WI38 (cell line): ENCODE measurements around the gene NUDT14.

Experiments used
- H3K4me3 ChIP-seq: 2 replicates; pipeline ENCODE4 v1.5.1; 2011; ENCODE audit warnings: low read depth, mild to moderate bottlenecking, control low read depth, low read length
- TF ChIP-seq, protein P1 (sequence below): IDR thresholded peaks from 2 replicates; pipeline ENCODE4 v1.5.1; 2012; ENCODE audit warnings: low read depth, mild to moderate bottlenecking, control low read depth, low read length

NUDT14 gene

GRCh38 chr14:105196265-105196960, 15.3 kb upstream of the NUDT14 start:
- H3K4me3 ChIP-seq, result no peak overlapping the region
- TF ChIP-seq, protein P1, sequence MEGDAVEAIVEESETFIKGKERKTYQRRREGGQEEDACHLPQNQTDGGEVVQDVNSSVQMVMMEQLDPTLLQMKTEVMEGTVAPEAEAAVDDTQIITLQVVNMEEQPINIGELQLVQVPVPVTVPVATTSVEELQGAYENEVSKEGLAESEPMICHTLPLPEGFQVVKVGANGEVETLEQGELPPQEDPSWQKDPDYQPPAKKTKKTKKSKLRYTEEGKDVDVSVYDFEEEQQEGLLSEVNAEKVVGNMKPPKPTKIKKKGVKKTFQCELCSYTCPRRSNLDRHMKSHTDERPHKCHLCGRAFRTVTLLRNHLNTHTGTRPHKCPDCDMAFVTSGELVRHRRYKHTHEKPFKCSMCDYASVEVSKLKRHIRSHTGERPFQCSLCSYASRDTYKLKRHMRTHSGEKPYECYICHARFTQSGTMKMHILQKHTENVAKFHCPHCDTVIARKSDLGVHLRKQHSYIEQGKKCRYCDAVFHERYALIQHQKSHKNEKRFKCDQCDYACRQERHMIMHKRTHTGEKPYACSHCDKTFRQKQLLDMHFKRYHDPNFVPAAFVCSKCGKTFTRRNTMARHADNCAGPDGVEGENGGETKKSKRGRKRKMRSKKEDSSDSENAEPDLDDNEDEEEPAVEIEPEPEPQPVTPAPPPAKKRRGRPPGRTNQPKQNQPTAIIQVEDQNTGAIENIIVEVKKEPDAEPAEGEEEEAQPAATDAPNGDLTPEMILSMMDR, result no peak

GRCh38 chr14:105195522-105196264, 14.6 kb upstream of the NUDT14 start:
- TF ChIP-seq, protein P1, result no peak
- no peak overlapping the region for H3K4me3 ChIP-seq

GRCh38 chr14:105195051-105195450, 13.9 kb upstream of the NUDT14 start:
- TF ChIP-seq, protein P1, result no peak
- no peak overlapping the region for H3K4me3 ChIP-seq

GRCh38 chr14:105193916-105194782, 13.0 kb upstream of the NUDT14 start:
- TF ChIP-seq, protein P1, result no peak
- H3K4me3 ChIP-seq, result no peak overlapping the region

- H3K4me3 ChIP-seq, result no peak overlapping the region
- TF ChIP-seq, protein P1, result no peak
Observed at GRCh38 chr14:105192866-105193731, 12.0 kb upstream of the NUDT14 start.

DNA sequence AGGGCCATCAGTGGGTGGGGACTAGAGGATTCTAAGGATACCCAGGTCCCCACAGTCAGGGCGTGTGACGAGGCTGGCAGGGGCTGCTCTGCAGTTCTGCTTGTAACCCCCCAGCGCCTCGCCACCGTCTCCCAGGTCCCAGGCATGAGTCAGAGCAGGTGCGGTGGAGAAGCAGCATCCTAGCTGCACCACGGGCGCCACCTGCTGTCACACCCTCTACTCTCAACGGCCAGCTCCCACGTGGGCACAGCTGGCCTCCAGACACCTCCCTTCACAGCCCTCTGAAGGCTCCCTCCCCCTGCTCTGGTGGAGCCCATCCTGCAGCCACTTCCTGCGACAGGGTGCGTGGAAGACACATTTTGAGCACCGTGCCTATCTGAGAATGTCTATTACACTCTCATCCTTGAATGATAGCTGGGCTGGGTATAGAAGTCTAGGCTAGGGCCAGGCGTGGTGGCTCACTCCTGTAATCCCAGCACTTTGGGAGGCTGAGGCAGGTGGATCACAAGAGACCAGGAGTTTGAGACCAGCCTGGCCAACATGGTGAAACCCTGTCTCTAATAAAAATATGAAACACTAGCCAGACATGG, 6.9 kb upstream of the NUDT14 start:
- TF ChIP-seq, protein P1, result no peak
- H3K4me3 ChIP-seq, result no peak overlapping the region
